Progenitor cell of endocrine pancreas (in vitro differentiated cells): ENCODE measurements around the gene PLCB3. TPM values are rescaled to one million over a fixed set of nuclear protein-coding genes. Genes with fewer than 3 reads are reported as not detected.
A peak's percentile ranks its signal among the peaks of the same experiment; 100 is the strongest.

Source experiments
- DNase-seq: peaks from one replicate; pipeline ENCODE4 v3.0.0; 2021; ENCODE audit warnings: low spot score; ENCODE audit not compliant: unreplicated experiment
- H3K27ac Mint-ChIP-seq: 2 replicates; pipeline ENCODE4 v1.8.0; 2021; ENCODE audit warnings: mild to moderate bottlenecking, moderate library complexity, mixed read lengths
- H3K27me3 Mint-ChIP-seq: 2 replicates; pipeline ENCODE4 v1.8.0; 2021; ENCODE audit warnings: mixed read lengths
- H3K36me3 Mint-ChIP-seq: 2 replicates; pipeline ENCODE4 v1.8.0; 2022; ENCODE audit warnings: mixed read lengths; ENCODE audit not compliant: insufficient read depth
- H3K4me1 Mint-ChIP-seq: 2 replicates; pipeline ENCODE4 v1.8.0; 2021; ENCODE audit warnings: low read depth, mixed read lengths
- H3K4me3 Mint-ChIP-seq: 2 replicates; pipeline ENCODE4 v1.8.0; 2021; ENCODE audit warnings: low read depth, mild to moderate bottlenecking, moderate library complexity, mixed read lengths
- H3K9me3 Mint-ChIP-seq: 2 replicates; pipeline ENCODE4 v1.8.0; 2021; ENCODE audit warnings: low read depth, mixed read lengths
- total RNA-seq: library from RNA; stranded (reverse); gene quantifications from 2 replicates; pipeline ENCODE4 v1.2.1, GENCODE V29; 2021
- TF ChIP-seq, protein P1 (sequence below): fragments of 200-600 bp; sonication (generic); IDR thresholded peaks from one replicate; pipeline ENCODE4 v1.5.0; 2021; ENCODE audit warnings: antibody characterized with exemption, mild to moderate bottlenecking; ENCODE audit not compliant: unreplicated experiment

PLCB3 gene
- total RNA-seq, 1 donor from 2014 or later, result 22.6 TPM

DNA sequence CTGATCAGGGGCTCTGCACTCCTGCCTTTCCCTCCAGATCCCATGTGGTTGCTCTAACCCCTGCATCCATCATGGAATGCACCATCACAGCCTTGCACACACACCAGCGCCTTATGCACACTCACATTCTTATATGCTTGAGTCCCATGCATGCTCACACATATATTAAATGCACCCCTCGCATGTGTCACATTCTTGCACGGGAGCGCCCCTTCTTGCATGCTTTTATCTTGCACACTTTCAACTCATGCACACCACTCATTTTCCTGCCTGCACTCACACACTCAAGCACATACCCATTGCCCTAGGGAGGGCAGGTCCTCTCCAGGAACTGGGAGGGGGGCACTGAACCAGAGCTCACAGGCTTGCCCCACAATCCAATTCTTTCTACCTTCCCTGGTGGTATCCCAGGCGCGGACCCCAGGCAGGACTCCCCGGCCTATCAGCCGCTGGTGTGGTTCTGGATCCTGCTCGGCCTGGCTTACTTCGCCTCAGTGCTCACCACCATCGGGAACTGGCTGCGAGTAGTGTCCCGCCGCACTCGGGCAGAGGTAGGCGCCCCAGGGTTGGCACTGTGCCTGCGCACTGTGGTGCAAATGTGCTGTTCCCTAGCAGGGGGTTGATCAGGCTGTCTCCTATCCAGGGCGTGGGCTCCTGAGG, 46.5 kb downstream of the PLCB3 start:
- no peak for DNase-seq

DNA sequence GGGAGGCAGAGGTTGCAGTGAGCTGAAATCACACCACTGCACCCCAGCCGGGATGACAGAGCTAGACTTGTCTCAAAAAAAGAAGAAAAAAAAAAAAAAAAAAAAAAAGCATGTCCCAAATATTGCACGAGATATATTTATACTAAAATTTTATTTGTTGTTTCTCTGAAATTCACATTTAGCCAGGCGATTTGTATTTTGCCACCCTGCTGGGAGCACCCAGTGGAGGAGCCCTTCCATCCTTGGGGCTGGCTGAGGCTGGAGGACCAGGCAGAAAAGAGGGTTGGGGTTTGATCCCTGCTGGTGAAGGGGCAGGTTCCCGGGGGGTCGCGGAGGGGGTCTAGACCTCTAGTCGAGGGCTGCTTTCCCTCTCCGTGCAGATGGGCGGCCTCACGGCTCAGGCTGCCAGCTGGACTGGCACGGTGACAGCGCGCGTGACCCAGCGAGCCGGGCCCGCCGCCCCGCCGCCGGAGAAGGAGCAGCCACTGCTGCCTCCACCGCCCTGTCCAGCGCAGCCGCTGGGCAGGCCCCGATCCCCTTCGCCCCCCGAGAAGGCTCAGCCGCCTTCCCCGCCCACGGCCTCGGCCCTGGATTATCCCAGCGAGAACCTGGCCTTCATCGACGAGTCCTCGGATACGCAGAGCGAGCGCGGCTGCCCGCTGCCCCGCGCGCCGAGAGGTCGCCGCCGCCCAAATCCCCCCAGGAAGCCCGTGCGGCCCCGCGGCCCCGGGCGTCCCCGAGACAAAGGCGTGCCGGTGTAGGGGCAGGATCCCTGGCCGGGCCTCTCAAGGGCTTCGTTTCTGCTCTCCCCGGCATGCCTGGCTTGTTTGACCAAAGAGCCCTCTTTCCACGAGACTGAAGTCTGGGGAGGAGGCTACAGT, 47.9 kb downstream of the PLCB3 start:
- H3K27me3 Mint-ChIP-seq, result peaks cover 74% of the 10 kb centered on the region
- H3K9me3 Mint-ChIP-seq, result no peaks in the 10 kb centered on the region
- no peak overlapping the region for H3K4me3 Mint-ChIP-seq
- TF ChIP-seq, protein P1, sequence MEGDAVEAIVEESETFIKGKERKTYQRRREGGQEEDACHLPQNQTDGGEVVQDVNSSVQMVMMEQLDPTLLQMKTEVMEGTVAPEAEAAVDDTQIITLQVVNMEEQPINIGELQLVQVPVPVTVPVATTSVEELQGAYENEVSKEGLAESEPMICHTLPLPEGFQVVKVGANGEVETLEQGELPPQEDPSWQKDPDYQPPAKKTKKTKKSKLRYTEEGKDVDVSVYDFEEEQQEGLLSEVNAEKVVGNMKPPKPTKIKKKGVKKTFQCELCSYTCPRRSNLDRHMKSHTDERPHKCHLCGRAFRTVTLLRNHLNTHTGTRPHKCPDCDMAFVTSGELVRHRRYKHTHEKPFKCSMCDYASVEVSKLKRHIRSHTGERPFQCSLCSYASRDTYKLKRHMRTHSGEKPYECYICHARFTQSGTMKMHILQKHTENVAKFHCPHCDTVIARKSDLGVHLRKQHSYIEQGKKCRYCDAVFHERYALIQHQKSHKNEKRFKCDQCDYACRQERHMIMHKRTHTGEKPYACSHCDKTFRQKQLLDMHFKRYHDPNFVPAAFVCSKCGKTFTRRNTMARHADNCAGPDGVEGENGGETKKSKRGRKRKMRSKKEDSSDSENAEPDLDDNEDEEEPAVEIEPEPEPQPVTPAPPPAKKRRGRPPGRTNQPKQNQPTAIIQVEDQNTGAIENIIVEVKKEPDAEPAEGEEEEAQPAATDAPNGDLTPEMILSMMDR, result no peak
- H3K4me1 Mint-ChIP-seq, result peaks cover 5% of the 10 kb centered on the region
- peaks cover 2% of the 10 kb centered on the region for H3K36me3 Mint-ChIP-seq
- DNase-seq, result no peak
- H3K27ac Mint-ChIP-seq, result no peak overlapping the region

More for the DNA sequence above, 46.5 kb downstream of the PLCB3 start:
- H3K36me3 Mint-ChIP-seq, result peaks cover 2% of the 10 kb centered on the region
- no peaks in the 10 kb centered on the region for H3K9me3 Mint-ChIP-seq
- TF ChIP-seq, protein P1, result no peak
- no peak overlapping the region for H3K4me3 Mint-ChIP-seq
- peaks cover 5% of the 10 kb centered on the region for H3K4me1 Mint-ChIP-seq
- no peak overlapping the region for H3K27ac Mint-ChIP-seq
- H3K27me3 Mint-ChIP-seq, result peaks cover 86% of the 10 kb centered on the region

DNA sequence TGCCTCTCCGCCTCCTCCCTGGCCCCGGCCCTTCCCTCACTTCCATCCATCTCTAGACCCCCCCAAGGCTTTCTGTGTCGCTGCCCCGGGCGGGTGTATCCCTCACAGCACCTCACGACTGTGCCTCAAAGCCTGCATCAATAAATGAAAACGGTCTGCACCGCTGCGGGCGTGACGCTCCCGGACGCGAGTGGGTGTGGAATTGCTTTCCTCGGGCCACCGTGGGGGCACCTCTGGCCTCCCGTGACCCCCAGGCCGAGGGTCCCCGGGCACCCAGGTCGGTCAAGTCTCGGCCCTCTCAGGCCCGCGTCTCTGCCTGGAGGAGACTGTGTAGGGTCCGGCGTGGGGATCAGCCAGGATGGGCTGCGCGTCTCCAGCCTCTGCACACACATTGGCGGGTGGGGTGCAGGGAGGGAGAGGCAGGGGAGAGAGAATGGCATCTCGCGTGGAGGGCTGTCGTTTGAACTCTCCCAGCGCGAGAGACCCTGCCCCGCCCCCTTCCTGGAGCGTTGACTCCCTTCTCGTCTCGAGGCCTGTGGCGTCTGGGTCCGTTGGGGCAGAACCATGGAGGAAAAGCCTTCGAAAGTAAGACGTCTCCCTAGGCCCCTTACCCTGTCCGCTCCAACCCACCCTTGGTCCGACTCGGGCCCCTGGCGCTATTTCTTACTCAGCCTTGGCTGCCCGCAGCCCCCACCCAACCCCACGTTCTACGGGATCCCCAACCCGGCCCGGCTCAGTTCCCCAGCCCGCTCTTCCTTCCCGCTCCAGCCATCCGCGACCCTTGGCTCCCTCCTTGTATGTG, 48.7 kb downstream of the PLCB3 start, which contains the start of gene CATSPERZ:
CATSPERZ (plus strand) TSS at position 512 of the 802 bp plus-strand sequence; CDS start at position 565, 53 bp downstream.
- Mint-ChIP-seq H3K36me3 (peaks cover under 1% of the 10 kb centered on the region), H3K4me1 (peaks cover 7% of the 10 kb centered on the region), H3K27me3 (peaks cover 69% of the 10 kb centered on the region), H3K27ac (peak within 1 kb of the TSS; percentile 82), H3K4me3 (peak within 1 kb of the TSS; percentile 58), H3K9me3 (no peaks in the 10 kb centered on the region)
- TF ChIP-seq, protein P1, result no peak
- DNase-seq, result no peak

DNA sequence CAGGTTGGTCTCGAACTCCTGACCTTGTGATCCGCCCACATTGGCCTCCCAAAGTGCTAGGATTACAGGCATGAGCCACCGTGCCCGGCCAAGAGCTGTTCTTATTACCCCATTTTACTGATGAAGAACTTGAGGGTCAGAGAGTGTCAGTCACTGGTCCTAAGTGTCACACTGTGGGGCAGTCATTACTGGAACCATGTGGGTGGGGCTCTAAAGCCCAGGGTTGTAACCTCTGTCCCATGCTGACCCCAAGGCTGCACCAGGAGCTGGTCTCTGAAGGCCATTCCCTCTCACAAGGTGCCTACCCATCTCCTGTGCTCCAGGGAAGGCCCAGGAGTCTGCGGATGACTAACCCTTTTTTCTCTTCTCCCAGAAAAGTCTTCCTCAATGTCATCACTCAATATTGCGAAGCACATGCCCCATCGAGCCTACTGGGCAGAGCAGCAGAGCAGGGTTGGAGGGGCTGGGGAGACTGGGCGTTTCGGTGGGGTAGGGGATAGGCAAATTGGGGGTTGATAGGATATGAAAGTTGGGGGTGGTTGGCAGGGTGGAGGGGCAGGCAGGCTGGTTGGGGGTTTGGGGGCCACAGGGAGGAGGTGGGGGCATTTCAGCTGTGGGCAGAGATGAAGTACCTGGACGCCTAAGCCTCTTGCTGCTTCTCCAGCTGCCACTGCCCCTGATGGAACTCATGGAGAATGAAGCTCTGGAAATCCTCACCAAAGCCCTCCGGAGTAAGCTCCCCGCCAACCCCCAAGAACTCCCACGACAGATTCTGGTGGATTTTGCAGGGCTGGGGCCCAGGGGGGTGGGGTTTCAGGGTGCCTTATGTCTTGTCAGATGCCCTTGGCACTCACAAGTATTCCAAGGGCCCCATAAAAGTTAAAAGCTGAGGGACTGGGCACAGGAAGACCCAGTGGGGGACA, 52.0 kb downstream of the PLCB3 start:
- no peak for DNase-seq
- no peaks in the 10 kb centered on the region for H3K9me3 Mint-ChIP-seq
- H3K27ac Mint-ChIP-seq, result no peak overlapping the region
- peaks cover 14% of the 10 kb centered on the region for H3K4me1 Mint-ChIP-seq
- TF ChIP-seq, protein P1, result no peak
- no peaks in the 10 kb centered on the region for H3K36me3 Mint-ChIP-seq
- peaks cover 36% of the 10 kb centered on the region for H3K27me3 Mint-ChIP-seq
- H3K4me3 Mint-ChIP-seq, result no peak overlapping the region
